PC-9 (cell line): ENCODE measurements around the gene ST3GAL6.

Experiments
- EZH2 ChIP-seq: fragments of 200-600 bp; sonication (generic); IDR thresholded peaks from 2 replicates; pipeline ENCODE4 v1.8.0; 2017; ENCODE audit warnings: antibody characterized with exemption, low read depth
- TF ChIP-seq, protein P1 (sequence below): fragments of 200-600 bp; sonication (generic); conservative IDR thresholded peaks from 2 replicates; pipeline ENCODE4 v1.6.1; 2017; ENCODE audit warnings: mixed run types, antibody characterized with exemption, mild to moderate bottlenecking, moderate library complexity

GRCh38 chr3:98824256-98824655 is 61.1 kb downstream of the ST3GAL6 start:
- TF ChIP-seq, protein P1, sequence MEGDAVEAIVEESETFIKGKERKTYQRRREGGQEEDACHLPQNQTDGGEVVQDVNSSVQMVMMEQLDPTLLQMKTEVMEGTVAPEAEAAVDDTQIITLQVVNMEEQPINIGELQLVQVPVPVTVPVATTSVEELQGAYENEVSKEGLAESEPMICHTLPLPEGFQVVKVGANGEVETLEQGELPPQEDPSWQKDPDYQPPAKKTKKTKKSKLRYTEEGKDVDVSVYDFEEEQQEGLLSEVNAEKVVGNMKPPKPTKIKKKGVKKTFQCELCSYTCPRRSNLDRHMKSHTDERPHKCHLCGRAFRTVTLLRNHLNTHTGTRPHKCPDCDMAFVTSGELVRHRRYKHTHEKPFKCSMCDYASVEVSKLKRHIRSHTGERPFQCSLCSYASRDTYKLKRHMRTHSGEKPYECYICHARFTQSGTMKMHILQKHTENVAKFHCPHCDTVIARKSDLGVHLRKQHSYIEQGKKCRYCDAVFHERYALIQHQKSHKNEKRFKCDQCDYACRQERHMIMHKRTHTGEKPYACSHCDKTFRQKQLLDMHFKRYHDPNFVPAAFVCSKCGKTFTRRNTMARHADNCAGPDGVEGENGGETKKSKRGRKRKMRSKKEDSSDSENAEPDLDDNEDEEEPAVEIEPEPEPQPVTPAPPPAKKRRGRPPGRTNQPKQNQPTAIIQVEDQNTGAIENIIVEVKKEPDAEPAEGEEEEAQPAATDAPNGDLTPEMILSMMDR = no peak
- TF ChIP-seq EZH2 = no peak
